ENCODE measurements around the gene ALAS1. TPM values are rescaled to one million over a fixed set of nuclear protein-coding genes. Genes with fewer than 3 reads are reported as not detected.
A peak's percentile ranks its signal among the peaks of the same experiment; 100 is the strongest.

Gene ALAS1
- total and polyA plus RNA-seq, 8 donors, result 19.6 to 75.3 (median 39.1) TPM

GRCh38 chr3:52227766-52228165 lies 29.8 kb downstream of the ALAS1 start:
- no peak overlapping the region for H3K27ac ChIP-seq
- peaks cover 40 to 58% (median 56%) of the 10 kb centered on the region in 4 donors for H3K36me3 ChIP-seq

GRCh38 chr3:52228266-52228665 lies 30.3 kb downstream of the ALAS1 start:
- peaks cover 41 to 63% (median 61%) of the 10 kb centered on the region in 4 donors for H3K36me3 ChIP-seq

More at GRCh38 chr3:52227766-52228165, 29.8 kb downstream of the ALAS1 start:
- no peaks in the 10 kb centered on the region for H3K9me3 ChIP-seq
- intact Hi-C loops (cut with DNase I; ENCODE audit: low total_unique reads), result no loop called here
- WGBS, 5 donors, result 78 to 85% (median 82%) methylated on average over 7 of the region's 7 CpGs
- DNase-seq, result no peak
- H3K4me3 ChIP-seq, result no peak overlapping the region
- peaks cover 0 to 18% (median 14%) of the 10 kb centered on the region in 4 donors for H3K4me1 ChIP-seq
- TF ChIP-seq POLR2A (IDR thresholded peaks at IDR 0.05), result no peak
- no peak for TF ChIP-seq POLR2AphosphoS5 (IDR thresholded peaks at IDR 0.05)
- H3K27me3 ChIP-seq, result no peaks in the 10 kb centered on the region

GRCh38 chr3:52228751-52229291 lies 30.9 kb downstream of the ALAS1 start:
- Histone ChIP-seq H3K36me3 (peaks cover 41 to 66% (median 65%) of the 10 kb centered on the region in 4 donors), H3K27me3 (no peaks in the 10 kb centered on the region), H3K27ac (no peak overlapping the region), H3K4me3 (no peak overlapping the region), H3K4me1 (peaks cover 0 to 27% (median 18%) of the 10 kb centered on the region in 4 donors), H3K9me3 (no peaks in the 10 kb centered on the region)
- WGBS, 5 donors, result 86 to 97% (median 93%) methylated on average over 11 to 21 of the region's 21 CpGs
- no peak for TF ChIP-seq EP300 (IDR thresholded peaks at IDR 0.05)
- no peak for TF ChIP-seq CTCF (IDR thresholded peaks at IDR 0.05)
- TF ChIP-seq POLR2A (IDR thresholded peaks at IDR 0.05), result no peak
- no peak for TF ChIP-seq POLR2AphosphoS5 (IDR thresholded peaks at IDR 0.05)
- intact Hi-C loops (cut with DNase I; ENCODE audit: low total_unique reads), result no loop called here
- no peak for DNase-seq

More at GRCh38 chr3:52228266-52228665, 30.3 kb downstream of the ALAS1 start:
- 80 to 89% (median 85%) methylated on average over 10 of the region's 10 CpGs for WGBS, 5 donors
- Histone ChIP-seq H3K4me1 (peaks cover 0 to 23% (median 16%) of the 10 kb centered on the region in 4 donors), H3K27ac (no peak overlapping the region), H3K27me3 (no peaks in the 10 kb centered on the region), H3K4me3 (no peak overlapping the region), H3K9me3 (no peaks in the 10 kb centered on the region)
- peak in 1 of 2 donors; percentile 3 for DNase-seq
- TF ChIP-seq EP300 (IDR thresholded peaks at IDR 0.05), result no peak
- no peak for TF ChIP-seq CTCF (IDR thresholded peaks at IDR 0.05)
- TF ChIP-seq POLR2A (IDR thresholded peaks at IDR 0.05), result no peak
- TF ChIP-seq POLR2AphosphoS5 (IDR thresholded peaks at IDR 0.05), result no peak
- intact Hi-C loops (cut with DNase I; ENCODE audit: low total_unique reads), result no loop called here

DNA sequence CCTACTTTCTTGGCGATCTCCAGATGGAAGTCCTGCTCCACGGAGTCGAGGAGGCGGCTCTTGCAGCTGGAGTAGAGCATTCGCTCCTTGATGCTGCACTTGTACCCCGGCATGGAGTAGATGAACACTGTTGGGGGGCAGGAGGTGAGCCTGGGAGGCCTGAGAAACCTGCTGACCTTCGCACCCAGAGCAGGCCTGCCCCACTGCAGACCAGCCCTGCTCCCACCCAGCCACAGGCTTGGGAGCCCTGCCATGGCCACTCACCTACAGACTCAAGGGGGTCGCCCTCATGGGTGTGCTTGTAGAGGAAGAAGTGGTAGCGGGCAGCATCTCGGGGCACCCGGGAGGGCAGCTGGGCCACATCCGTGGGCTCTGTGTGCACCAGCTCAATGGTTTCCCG lies 31.7 kb downstream of the ALAS1 start:
- Histone ChIP-seq H3K9me3 (no peaks in the 10 kb centered on the region), H3K36me3 (peaks cover 47 to 74% (median 73%) of the 10 kb centered on the region in 4 donors), H3K27me3 (no peaks in the 10 kb centered on the region), H3K4me3 (no peak overlapping the region), H3K27ac (no peak overlapping the region), H3K4me1 (peaks cover 0 to 27% (median 23%) of the 10 kb centered on the region in 4 donors)
- peak in 1 of 2 donors; percentile 2 for DNase-seq
- 60 to 98% (median 96%) methylated on average over 1 to 13 of the region's 13 CpGs for WGBS, 5 donors
- TF ChIP-seq CTCF (IDR thresholded peaks at IDR 0.05) (no peak), EP300 (IDR thresholded peaks at IDR 0.05) (no peak), POLR2AphosphoS5 (IDR thresholded peaks at IDR 0.05) (no peak), POLR2A (IDR thresholded peaks at IDR 0.05) (no peak)
- intact Hi-C loops (cut with DNase I; ENCODE audit: low total_unique reads), result no loop called here

- Histone ChIP-seq H3K27me3 (no peaks in the 10 kb centered on the region), H3K27ac (no peak overlapping the region), H3K36me3 (peaks cover 50 to 80% (median 78%) of the 10 kb centered on the region in 4 donors), H3K4me3 (no peak overlapping the region), H3K4me1 (peaks cover 0 to 33% (median 25%) of the 10 kb centered on the region in 4 donors), H3K9me3 (no peaks in the 10 kb centered on the region)
- 89 to 94% (median 92%) methylated on average over 6 of the region's 6 CpGs for WGBS, 5 donors
- no peak for TF ChIP-seq POLR2AphosphoS5 (IDR thresholded peaks at IDR 0.05)
- no peak for TF ChIP-seq POLR2A (IDR thresholded peaks at IDR 0.05)
- no peak for TF ChIP-seq CTCF (IDR thresholded peaks at IDR 0.05)
- no peak for TF ChIP-seq EP300 (IDR thresholded peaks at IDR 0.05)
- DNase-seq, result peak in 1 of 2 donors; percentile 2
- intact Hi-C loops (cut with DNase I; ENCODE audit: low total_unique reads), result no loop called here
These were observed 32.5 kb downstream of the ALAS1 start for GRCh38 chr3:52230461-52230860.
